ENCODE results near the gene COPB2.

Gene COPB2

GRCh38 chr3:139327861-139328260 is 61.6 kb downstream of the COPB2 start:
- no peak for DNase-seq (ENCODE audit: low read depth)

- no peak for DNase-seq (ENCODE audit: low read depth)
Measured at GRCh38 chr3:139327231-139327630, 62.2 kb downstream of the COPB2 start.

DNA sequence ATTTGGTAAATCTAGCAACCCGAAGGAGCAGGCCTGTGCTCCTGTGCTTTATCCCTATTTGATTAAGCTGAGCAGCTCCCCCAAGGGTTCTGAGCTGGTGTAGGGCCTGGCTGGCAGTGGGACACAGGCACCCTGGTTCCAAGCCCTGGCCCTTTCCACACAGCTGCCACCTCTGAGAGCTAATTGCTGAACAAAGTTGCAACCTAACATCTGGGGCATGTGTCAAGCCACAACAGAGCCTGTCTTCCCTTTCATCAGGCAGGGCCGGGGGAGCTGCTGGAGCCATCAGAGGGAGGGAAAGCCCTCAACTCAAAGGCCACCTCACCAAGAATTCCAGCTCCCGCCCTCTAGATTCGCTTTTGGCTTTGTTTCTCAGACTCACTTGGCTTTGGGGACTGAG is 62.7 kb downstream of the COPB2 start:
- no peak for DNase-seq (ENCODE audit: low read depth)

- DNase-seq (ENCODE audit: low read depth) = no peak
Measured at GRCh38 chr3:139326131-139326530, 63.3 kb downstream of the COPB2 start.

DNA sequence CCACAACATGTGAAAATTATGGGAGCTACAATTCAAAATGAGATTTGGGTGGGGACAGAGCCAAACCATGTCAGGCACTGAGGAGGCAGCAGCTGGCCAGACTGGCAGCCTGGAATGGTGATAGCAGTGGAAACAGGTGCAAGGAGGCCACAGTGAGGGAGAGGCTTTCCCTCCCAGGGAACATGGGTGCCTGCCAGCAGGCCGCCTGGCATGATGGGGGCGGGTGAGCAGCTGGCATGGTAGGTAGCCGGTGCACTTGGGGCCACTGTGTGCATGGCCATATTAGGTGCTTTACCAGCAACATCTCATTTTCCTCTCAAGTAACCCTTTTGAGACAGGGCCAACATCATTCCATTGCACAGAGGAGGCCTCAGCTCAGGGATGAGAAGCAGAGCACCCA is 63.9 kb downstream of the COPB2 start:
- DNase-seq (ENCODE audit: low read depth) = no peak

GRCh38 chr3:139324456-139324855 is 65.0 kb downstream of the COPB2 start:
- no peak for DNase-seq (ENCODE audit: low read depth)

- no peak for DNase-seq (ENCODE audit: low read depth)
Measured at GRCh38 chr3:139323146-139323545, 66.3 kb downstream of the COPB2 start.

DNA sequence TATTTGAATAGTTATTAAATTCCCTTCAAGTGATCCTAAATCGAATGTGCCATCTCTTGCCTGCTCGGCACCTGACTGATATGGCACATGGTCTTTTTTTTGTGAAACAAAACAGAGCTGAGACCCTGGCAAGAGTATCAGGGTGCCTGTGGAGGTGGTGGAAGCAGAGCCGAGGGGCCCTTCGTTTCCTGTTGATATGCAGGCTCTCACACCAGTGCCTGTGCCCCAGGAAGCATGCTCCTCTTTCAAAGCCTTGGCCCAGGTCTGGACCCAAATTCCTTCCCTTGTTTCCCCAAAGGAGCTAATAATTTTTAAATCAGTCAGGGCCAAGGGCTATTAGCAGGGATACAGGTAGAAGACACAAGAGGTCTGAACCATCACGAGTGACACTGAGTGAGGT is 67.1 kb downstream of the COPB2 start:
- no peak for DNase-seq (ENCODE audit: low read depth)

GRCh38 chr3:139320551-139321309 is 68.7 kb downstream of the COPB2 start:
- no peak for DNase-seq (ENCODE audit: low read depth)

DNA sequence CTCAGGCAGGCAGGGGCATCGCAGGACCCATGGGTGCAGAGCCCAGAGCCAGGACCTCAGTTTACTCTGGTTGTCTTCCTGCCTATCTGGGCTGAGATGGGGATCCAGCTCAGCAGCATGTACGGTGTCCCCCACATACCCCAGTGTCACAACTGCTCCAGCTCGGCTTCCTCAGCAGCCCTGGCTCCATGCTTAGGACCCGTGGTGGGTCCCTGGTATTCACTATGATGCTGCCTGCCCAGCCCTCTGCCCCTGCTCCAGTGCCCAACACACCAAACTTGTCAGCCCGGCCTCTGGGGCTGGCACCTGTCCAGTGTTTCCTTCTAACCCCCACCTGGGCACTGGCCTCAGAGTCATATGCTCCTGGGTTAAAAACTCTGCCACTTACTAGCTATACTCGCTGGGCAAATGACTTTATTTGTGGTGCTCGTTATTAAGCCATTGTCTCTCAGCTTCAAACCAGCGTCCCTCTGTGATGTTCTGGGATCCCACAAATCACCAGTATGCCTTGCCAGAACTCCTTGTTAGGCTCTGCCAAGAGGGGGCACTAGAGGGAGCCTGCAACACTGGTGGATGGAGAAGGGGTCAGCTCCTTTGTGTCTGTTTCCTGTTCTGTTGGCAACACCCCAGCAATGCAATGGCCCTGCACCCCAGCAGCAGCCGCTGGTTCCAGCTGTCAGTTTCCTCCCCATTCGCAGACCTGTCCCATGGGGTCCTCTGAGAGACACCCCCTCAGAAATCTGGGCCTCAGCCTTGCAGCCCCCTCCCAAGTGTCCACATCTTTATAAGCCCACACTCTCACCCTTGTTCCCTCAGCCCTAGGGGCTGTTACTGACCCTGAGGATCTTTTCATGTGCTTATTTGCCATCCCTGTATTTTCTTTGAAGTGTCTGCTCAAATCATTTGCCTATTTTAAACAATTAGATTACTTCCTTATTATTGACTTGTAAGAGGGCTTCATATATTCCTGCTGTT is 69.7 kb downstream of the COPB2 start:
- DNase-seq (ENCODE audit: low read depth) = no peak

DNA sequence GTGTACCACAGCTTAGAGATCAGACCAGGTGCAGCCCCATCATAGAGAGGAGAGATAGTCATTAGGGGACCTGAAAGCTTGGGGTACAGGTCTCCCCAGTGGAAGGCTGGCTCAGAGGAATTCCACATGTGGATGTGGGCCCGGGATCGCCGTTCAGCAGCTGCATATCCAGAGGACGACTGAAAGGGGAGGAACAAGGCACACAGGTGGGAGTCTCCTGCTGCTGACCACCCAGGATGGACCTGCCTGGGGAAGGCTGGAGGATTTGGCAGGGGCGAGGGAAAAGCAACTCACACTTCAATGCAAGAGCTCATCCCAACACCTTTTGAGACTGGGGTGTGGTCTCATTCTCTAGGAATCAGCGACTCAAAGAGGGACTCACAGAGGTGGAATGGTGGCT is 70.6 kb downstream of the COPB2 start:
- no peak for DNase-seq (ENCODE audit: low read depth)

- no peak for DNase-seq (ENCODE audit: low read depth)
Measured at GRCh38 chr3:139318431-139318816, 71.0 kb downstream of the COPB2 start.

DNA sequence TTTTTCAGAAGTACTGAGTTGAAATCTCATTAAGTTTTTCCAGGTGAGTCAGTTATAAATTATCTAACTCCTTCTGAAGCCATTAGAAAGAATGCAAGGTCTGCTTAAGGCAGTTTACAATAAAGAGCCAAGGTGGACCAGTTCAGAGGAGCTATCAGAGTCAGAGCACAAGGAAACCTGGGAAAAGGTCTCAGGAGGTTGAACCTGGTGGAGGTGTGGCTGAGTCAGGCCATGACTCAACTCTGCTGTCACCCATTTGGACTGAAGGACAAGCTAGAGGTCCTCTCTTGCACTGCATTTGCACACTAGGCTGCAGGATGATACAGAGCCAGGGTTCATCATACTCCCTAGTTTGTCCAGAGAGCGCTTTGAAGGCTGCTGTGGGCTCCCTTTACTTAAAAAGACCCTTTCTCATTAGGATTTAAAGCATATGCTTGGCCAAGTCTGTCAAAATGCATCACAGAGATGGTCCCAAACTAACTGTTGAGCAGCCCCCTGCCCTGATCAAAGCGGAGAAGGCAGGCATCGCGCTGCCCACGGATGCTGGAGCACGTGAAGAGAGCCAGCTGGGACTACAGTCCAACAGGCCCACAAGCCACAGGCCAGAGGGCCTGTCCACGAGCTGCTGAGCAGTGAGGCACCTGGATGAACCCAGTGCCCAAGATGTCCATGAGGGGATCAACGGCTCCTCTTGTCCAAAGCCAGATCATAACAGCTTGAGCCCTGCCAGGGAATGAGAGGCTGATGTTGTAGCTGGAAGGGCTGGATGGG is 71.6 kb downstream of the COPB2 start:
- DNase-seq (ENCODE audit: low read depth) = no peak

DNA sequence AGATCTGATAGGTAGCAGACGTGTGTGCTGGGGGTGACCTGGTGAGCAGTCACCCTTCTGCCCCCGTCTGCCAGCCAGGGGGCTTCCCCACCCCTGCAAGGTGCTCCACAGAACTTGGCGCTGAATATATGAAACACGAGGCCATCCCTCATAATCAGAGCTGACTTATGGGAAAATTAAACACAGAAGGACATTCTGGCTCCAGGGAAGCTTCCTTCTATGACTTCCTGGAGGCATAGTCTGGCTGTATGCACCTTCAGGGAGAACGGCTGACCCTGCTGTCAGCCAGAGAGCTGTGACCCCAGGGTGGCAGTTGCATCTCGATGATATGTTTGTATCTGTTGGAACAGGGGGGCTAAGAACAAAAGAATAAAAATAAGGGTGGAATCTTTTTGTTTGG is 72.2 kb downstream of the COPB2 start:
- DNase-seq (ENCODE audit: low read depth) = no peak

GRCh38 chr3:139313921-139314320 is 75.5 kb downstream of the COPB2 start:
- no peak for DNase-seq (ENCODE audit: low read depth)

- DNase-seq (ENCODE audit: low read depth) = no peak
Measured at GRCh38 chr3:139312959-139313358, 76.5 kb downstream of the COPB2 start.

GRCh38 chr3:139312416-139312815 is 77.0 kb downstream of the COPB2 start:
- no peak for DNase-seq (ENCODE audit: low read depth)

- no peak for DNase-seq (ENCODE audit: low read depth)
Measured at GRCh38 chr3:139311557-139311956, 77.9 kb downstream of the COPB2 start.

- DNase-seq (ENCODE audit: low read depth) = no peak
Measured at GRCh38 chr3:139310474-139310933, 78.9 kb downstream of the COPB2 start.

- no peak for DNase-seq (ENCODE audit: low read depth)
Measured at GRCh38 chr3:139309880-139310279, 79.6 kb downstream of the COPB2 start.

- no peak for DNase-seq (ENCODE audit: low read depth)
Measured at GRCh38 chr3:139309061-139309591, 80.3 kb downstream of the COPB2 start.

GRCh38 chr3:139308560-139308959 is 80.9 kb downstream of the COPB2 start:
- DNase-seq (ENCODE audit: low read depth) = no peak
